Gastroesophageal sphincter (tissue), 3 donors: ENCODE results near the gene TRAK2.

Experiments used
- POLR2A ChIP-seq, 2 donors: fragments of 450-650 bp; IDR thresholded peaks; one replicate each; pipeline ENCODE4 v1.6.1; 2017; ENCODE audit warnings: antibody characterized with exemption in 2 of 2, mild to moderate bottlenecking in 2 of 2, moderate library complexity in 1 of 2
- POLR2AphosphoS5 ChIP-seq: sonication (generic); formaldehyde crosslinking; IDR thresholded peaks from one replicate; pipeline ENCODE4 v1.6.1; 2017; ENCODE audit warnings: antibody characterized with exemption
- TF ChIP-seq, protein P1 (sequence below), 4 experiments: fragments of 200-600 bp in 2 of 4; fragments of 450-650 bp in 2 of 4; sonication (generic) in 1 of 4; IDR thresholded peaks; one replicate each; pipeline ENCODE4 v1.5.1; 2017 to 2019; ENCODE audit warnings: antibody characterized with exemption in 4 of 4, mild to moderate bottlenecking in 2 of 4, moderate library complexity in 2 of 4

DNA sequence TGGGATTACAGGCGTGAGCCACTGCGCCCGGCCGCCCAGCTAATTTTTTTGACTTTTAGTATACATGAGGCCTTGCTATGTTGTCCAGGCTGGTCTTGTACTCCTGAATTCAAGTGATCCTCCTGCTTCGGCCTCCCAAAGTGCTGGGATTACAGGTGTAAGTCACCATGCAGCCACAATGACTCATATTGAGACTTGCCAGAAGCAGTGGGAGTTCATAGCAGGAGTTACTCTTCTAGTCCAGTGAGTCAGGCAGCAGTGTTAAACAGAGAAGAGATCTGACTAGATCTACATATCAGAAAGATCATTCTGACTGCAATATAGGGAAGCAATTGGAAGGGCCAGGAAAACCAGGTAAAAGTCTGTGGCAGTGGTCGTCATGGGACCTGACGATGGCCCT is 92.6 kb downstream of the TRAK2 start:
- TF ChIP-seq, protein P1, sequence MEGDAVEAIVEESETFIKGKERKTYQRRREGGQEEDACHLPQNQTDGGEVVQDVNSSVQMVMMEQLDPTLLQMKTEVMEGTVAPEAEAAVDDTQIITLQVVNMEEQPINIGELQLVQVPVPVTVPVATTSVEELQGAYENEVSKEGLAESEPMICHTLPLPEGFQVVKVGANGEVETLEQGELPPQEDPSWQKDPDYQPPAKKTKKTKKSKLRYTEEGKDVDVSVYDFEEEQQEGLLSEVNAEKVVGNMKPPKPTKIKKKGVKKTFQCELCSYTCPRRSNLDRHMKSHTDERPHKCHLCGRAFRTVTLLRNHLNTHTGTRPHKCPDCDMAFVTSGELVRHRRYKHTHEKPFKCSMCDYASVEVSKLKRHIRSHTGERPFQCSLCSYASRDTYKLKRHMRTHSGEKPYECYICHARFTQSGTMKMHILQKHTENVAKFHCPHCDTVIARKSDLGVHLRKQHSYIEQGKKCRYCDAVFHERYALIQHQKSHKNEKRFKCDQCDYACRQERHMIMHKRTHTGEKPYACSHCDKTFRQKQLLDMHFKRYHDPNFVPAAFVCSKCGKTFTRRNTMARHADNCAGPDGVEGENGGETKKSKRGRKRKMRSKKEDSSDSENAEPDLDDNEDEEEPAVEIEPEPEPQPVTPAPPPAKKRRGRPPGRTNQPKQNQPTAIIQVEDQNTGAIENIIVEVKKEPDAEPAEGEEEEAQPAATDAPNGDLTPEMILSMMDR (IDR thresholded peaks at IDR 0.05): no peak
- no peak for TF ChIP-seq POLR2A (IDR thresholded peaks at IDR 0.05)
- no peak for TF ChIP-seq POLR2AphosphoS5
